Kasumi-1 (cell line): ENCODE data around the gene ENPEP.
"Not testable (repeated sequence)": the region's sequence is repeated elsewhere in the genome, so short reads cannot be mapped to it uniquely, and the experiment has no call there.

Experiments
- DNase-seq, 2 experiments: peaks; one replicate each; lab custom pipeline; 2025; lab: John Stamatoyannopoulos, UW

Gene ENPEP

GRCh38 chr4:110516106-110516922 lies 40.4 kb downstream of the ENPEP start:
- peak; percentile 86 to 89 for DNase-seq

- peak; percentile 24 to 68 for DNase-seq
Observed at GRCh38 chr4:110518889-110519490, 43.0 kb downstream of the ENPEP start.

DNA sequence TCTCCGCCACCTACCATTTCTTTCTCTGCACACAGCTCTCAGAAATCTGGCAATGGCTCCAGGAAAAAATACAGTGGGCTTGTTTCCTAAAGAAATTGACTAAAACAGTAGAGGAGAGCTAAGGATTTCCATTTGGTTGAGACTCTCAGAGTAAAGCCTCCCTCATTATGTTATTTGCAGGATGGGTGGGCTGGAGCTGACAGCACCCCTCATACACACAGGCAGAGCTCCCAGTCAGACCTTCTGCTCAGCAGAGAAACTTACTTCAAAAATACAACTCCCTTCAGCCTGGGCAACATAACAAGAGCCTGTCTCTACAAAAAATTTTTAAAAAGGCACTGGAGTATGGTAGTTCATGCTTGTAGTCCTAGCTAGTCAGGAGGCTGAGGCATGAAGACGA lies 44.9 kb downstream of the ENPEP start:
- no peak for DNase-seq

DNA sequence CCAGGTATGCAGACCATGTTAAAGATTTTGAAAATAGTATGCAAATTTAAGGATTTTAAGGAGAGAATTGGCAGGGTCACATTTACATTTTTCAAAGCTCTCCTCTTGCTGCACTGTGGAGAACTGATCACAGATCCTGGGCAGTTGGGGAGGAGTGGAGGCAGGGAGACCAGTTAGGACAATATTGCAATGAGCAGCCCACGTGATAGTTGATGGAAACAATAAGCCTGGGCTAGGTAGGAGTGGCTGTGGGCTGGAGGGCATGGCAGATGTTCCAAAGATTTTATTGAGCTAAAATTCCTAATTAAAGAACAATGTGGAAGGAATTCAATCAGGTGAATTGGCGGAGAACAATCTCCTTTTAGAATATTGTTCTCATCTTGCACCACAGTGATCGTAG lies 50.6 kb downstream of the ENPEP start:
- DNase-seq = no peak

GRCh38 chr4:110527156-110527555 lies 51.2 kb downstream of the ENPEP start:
- no peak for DNase-seq

GRCh38 chr4:110532901-110533589 lies 57.1 kb downstream of the ENPEP start:
- no peak for DNase-seq

GRCh38 chr4:110533590-110533910 lies 57.6 kb downstream of the ENPEP start:
- DNase-seq = no peak

GRCh38 chr4:110533940-110534339 lies 58.0 kb downstream of the ENPEP start:
- peak; percentile 23 to 42 for DNase-seq

- no peak for DNase-seq
Observed at GRCh38 chr4:110540581-110540980, 64.6 kb downstream of the ENPEP start.

DNA sequence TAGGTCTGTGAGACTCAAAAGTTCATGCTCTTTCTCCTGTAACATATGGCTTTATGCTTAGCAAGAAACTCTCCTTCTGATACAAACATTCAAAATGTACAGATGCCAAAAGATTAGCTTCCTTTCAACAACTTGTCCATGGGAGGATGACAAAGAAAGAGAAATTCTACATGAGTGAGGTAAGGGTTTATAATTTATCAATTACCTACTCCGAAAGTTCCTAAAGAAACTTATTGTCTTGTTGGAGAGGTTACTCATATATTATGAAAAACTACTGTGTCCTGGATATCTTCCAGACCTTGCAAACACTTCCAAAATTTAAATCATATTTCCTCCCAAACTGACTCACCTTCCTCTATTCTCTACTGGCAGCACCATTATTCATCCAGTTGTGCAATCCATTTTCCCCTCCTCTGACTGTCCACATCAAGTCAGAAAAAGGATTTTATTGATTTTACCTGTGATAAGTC lies 65.1 kb downstream of the ENPEP start:
- DNase-seq = no peak

- no peak for DNase-seq
Observed at GRCh38 chr4:110543577-110543976, 67.6 kb downstream of the ENPEP start.

GRCh38 chr4:110544594-110544993 lies 68.6 kb downstream of the ENPEP start:
- no peak for DNase-seq

- peak in 1 of 2 experiments; percentile 5 for DNase-seq
Observed at GRCh38 chr4:110550260-110550659, 74.3 kb downstream of the ENPEP start.

- DNase-seq = no peak
Observed at GRCh38 chr4:110553197-110553596, 77.2 kb downstream of the ENPEP start.

DNA sequence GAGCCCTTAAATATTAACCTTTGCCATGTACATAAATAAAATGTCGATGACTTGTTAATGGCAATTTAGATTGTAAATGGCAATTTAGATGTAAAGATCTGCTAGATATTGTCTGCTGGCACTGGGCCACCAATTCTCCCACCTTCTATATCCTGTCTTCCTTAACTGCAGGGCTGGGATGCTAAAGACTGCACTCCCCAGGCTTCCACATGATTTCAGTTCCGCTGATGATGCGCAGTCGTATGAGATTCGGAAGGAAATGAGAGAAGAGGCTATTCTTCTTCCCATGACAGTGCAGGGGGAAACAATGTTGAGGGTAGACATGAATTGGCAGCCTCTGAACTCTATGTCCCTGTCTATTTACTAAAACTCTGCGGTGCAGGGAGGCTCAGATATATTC lies 91.3 kb downstream of the ENPEP start:
- DNase-seq = no peak

DNA sequence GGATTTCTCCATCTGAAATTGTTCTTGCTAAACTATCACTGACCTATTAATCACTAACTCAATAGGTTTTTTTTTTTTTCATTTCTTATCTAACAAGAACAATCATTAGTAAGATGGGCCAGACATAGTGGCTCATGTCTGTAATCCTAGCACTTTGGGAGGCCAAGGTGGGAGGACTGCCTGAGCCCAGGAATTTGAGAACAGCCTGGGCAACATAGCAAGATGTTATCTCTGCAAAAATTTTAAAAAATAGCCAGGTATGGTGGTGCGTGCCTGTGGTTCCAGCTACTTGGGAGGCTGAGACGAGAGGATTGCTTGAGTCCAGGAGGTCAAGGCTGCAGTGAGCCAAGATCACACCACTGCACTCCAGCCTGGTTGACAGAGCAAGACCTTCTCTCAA lies 100.7 kb downstream of the ENPEP start:
- DNase-seq = not testable (repeated sequence)

GRCh38 chr4:110586131-110586850 lies 110.3 kb downstream of the ENPEP start:
- peak; percentile 76 to 84 for DNase-seq

- DNase-seq = no peak
Observed at GRCh38 chr4:110587666-110588285, 111.8 kb downstream of the ENPEP start.

DNA sequence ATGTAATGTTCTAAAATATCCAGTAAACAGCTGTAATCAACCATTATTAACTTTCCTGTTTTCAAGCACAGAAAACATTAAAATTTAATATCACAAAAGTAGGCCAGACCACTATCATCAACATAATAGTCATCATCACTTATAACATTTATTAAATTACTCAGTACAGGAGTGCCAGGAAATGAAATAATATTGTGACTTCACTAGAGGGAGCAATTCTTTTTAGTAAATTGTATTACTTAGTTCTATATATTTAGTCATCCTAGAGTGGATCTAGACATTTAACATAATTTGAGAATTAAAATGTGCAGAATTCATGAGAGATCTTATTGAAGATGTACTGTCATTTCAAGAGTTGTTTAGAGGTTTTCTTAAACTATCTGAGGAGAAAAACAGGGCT lies 113.3 kb downstream of the ENPEP start:
- DNase-seq = peak; percentile 30 to 69

- DNase-seq = no peak
Observed at GRCh38 chr4:110595583-110595982, 119.6 kb downstream of the ENPEP start.

DNA sequence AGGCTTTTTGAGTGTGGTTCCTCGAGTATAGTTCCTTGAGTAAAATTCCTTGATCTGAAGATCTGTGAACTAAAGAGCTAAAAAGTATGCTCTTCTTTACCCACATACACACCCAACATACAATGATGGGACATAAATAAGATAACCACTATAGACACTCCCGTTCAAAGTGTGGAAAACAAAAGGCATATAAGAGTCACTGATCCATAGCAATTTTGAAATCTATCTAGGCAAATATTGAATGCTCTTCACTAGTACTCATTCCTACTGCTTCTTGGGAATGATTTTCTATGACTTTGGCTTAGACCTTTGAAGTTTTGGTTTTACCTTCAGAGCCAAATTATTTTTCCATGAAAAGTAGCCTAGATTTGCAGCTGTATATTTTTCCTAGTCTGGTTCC lies 120.5 kb downstream of the ENPEP start:
- DNase-seq = no peak

- no peak for DNase-seq
Observed at GRCh38 chr4:110597582-110597981, 121.6 kb downstream of the ENPEP start.
